Fibroblast of villous mesenchyme (primary cell): Measurements from ENCODE around the gene YTHDC2. TPM values are rescaled to one million over a fixed set of nuclear protein-coding genes. Genes with fewer than 3 reads are reported as not detected.

Source experiments
- DNase-seq: peaks from one replicate; pipeline ENCODE4 v3.0.0-alpha.2; 2010; ENCODE audit warnings: low read depth
- H3K4me3 ChIP-seq: 2 replicates; pipeline ENCODE4 v1.5.1; 2011; ENCODE audit warnings: low read depth, mild to moderate bottlenecking, low read length
- total RNA-seq: library from RNA; depleted of rRNA; stranded (reverse); fragments of >200 nt; gene quantifications from 2 replicates; pipeline ENCODE4 v1.2.3, GENCODE V29; 2012
- TF ChIP-seq, protein P1 (sequence below): IDR thresholded peaks from 2 replicates; pipeline ENCODE4 v1.5.1; 2012; ENCODE audit warnings: low read depth, mild to moderate bottlenecking, low read length; ENCODE audit not compliant: insufficient read depth

The YTHDC2 gene
- total RNA-seq, 1 donor = 31.1 TPM

GRCh38 chr5:113562828-113563400, 49.4 kb downstream of the YTHDC2 start:
- TF ChIP-seq, protein P1, sequence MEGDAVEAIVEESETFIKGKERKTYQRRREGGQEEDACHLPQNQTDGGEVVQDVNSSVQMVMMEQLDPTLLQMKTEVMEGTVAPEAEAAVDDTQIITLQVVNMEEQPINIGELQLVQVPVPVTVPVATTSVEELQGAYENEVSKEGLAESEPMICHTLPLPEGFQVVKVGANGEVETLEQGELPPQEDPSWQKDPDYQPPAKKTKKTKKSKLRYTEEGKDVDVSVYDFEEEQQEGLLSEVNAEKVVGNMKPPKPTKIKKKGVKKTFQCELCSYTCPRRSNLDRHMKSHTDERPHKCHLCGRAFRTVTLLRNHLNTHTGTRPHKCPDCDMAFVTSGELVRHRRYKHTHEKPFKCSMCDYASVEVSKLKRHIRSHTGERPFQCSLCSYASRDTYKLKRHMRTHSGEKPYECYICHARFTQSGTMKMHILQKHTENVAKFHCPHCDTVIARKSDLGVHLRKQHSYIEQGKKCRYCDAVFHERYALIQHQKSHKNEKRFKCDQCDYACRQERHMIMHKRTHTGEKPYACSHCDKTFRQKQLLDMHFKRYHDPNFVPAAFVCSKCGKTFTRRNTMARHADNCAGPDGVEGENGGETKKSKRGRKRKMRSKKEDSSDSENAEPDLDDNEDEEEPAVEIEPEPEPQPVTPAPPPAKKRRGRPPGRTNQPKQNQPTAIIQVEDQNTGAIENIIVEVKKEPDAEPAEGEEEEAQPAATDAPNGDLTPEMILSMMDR = no peak
- DNase-seq = no peak
- no peak overlapping the region for H3K4me3 ChIP-seq

DNA sequence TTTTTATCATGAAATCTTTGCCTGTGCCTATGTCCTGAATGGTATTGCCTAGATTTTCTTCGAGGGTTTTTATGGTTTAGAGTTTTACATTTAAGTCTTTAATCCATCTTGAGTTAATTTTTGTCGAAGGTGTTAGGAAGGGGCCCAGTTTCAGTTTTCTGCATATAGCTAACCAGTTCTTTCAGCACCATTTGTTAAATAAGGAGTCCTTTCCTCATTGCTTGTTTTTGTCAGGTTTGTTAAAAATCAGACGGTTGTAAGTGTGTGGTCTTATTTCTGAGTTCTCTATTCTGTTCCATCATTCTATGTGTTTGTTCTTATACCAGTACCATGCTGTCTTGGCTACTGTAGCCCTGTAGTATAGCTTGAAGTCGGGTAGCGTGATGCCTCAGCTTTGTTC, 55.9 kb downstream of the YTHDC2 start:
- no peak for DNase-seq
- TF ChIP-seq, protein P1 = no peak
- H3K4me3 ChIP-seq = no peak overlapping the region

GRCh38 chr5:113572716-113573115, 59.2 kb downstream of the YTHDC2 start:
- TF ChIP-seq, protein P1 = no peak
- H3K4me3 ChIP-seq = no peak overlapping the region

GRCh38 chr5:113574417-113574816, 60.9 kb downstream of the YTHDC2 start:
- TF ChIP-seq, protein P1 = no peak
- no peak overlapping the region for H3K4me3 ChIP-seq
- DNase-seq = peak; percentile 76

More at GRCh38 chr5:113572716-113573115, 59.2 kb downstream of the YTHDC2 start:
- DNase-seq = no peak

- no peak overlapping the region for H3K4me3 ChIP-seq
- TF ChIP-seq, protein P1 = no peak
- DNase-seq = no peak
These were observed 61.6 kb downstream of the YTHDC2 start for GRCh38 chr5:113575074-113575473.

DNA sequence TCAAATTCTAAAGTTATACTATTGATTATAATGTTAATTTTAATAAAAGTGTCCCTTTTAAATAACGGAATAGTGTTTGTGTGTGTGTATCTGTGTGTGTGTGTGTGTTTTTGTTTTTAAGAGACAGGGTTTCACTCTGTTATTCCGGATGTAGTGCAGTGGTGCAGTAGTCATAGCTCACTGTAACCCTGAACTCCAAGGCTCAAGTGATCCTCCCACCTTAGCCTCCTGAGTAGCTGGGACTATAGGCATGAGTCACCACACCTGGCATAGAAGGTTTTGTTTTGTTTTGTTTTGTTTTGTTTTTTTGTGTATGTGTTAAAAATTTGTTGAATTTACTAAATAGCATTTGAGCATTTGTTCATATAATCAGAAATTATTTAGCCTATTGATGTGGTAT, 64.6 kb downstream of the YTHDC2 start:
- no peak for DNase-seq
- H3K4me3 ChIP-seq = no peak overlapping the region
- TF ChIP-seq, protein P1 = no peak

DNA sequence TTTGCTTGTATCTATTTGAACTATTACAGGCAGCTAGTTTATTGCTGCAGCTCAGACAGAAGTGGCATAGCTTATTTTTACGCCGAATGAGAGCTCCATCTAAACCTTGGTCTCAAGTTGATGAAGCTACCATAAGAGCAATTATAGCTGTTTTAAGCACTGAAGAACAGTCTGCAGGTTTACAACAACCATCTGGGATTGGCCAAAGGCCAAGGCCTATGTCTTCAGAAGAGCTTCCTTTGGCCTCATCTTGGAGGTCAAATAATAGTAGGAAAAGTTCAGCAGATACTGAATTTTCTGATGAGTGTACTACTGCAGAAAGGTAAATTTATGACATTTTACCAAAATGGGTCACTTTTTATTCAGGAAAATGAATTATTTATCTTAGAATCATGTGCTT, 67.9 kb downstream of the YTHDC2 start:
- peak; percentile 21 for DNase-seq
- no peak overlapping the region for H3K4me3 ChIP-seq
- TF ChIP-seq, protein P1 = no peak
